Adipose tissue (tissue), 3 donors: Measurements from ENCODE around the gene SLC5A10. TPM values are rescaled to one million over a fixed set of nuclear protein-coding genes. Genes with fewer than 3 reads are reported as not detected.

Source experiments
- H3K27ac ChIP-seq: one replicate; pipeline ENCODE4 v1.5.1; 2013; ENCODE audit warnings: low read depth, low read length
- WGBS, 3 donors: extraction: QIAGEN DNeasy Blood & Tissue Kit; methylation state at CpG; one replicate each; pipeline ENCODE4 v1.1.7; 2013; 5-methylcytosine and 5-hydroxymethylcytosine counted together
- polyA plus RNA-seq, 3 donors: library from polyadenylated mRNA; stranded (reverse); fragments of 200-250 nt; gene quantifications; one replicate each; pipeline ENCODE4 v1.2.3, GENCODE V29; 2013
- donor health status: healthy with polysubstance abuse.
- donor health status: Bipolar disorder and iron deficiency.
- donor health status: healthy.

Gene SLC5A10
- polyA plus RNA-seq, 3 donors, result 0.03 to 0.16 (median 0.11) TPM

DNA sequence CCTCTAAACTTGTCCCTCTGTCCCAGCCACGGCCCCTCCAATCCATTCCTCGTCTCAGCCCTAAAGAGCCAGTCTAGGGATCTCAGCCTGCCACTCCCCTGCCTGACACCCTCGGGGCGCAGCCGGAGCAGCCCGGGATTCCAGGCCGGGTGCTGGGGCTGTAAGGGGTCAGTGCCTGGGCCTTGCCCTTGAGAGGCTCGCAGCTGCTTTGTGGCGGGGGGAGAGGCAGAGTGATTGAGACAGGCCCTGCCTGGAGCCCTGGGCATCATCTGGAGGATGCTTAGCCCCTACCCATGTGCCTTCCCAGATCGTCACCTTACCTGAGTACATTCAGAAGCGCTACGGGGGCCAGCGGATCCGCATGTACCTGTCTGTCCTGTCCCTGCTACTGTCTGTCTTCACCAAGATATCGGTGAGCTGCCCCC lies 8.3 kb downstream of the SLC5A10 start:
- no peak overlapping the region for H3K27ac ChIP-seq
- 84 to 92% (median 91%) methylated on average over 15 of the region's 15 CpGs for WGBS, 3 donors

DNA sequence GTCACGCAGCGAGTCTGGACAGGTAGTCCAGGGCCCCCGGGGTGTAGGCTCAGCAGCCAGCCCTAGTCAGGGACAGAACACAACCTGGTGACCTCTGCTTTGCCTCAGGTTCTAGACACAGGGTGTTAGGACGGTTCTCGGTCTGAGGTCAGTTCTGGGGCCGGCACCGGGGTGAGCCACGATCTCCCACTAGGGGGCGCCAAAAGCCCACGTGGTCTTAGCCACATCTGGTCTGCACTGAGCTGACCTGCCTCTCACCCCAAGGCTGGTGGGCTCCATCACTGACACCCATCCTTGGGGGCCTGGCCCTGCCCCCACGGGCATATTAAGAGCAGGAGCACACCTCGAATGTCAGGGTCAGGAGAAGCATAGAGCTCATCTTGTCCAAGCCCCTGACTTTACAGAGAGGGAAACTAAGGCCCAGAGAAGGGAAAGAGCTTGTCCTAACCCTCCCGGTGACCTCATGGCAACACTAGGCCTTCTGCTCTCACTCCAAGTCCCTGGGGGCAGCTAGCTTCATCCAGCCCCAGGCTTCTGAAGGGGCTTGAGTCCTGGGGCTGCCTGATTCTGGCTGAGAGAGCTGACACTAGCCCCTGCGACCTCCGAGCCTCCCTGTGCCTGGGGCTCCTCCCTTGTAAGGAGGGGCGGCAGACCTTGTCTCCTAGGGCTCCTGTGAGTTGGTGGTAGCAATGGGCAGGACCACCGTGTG lies 9.0 kb downstream of the SLC5A10 start:
- no peak overlapping the region for H3K27ac ChIP-seq
- WGBS, 3 donors, result 30 to 39% (median 38%) methylated on average over 17 of the region's 17 CpGs

DNA sequence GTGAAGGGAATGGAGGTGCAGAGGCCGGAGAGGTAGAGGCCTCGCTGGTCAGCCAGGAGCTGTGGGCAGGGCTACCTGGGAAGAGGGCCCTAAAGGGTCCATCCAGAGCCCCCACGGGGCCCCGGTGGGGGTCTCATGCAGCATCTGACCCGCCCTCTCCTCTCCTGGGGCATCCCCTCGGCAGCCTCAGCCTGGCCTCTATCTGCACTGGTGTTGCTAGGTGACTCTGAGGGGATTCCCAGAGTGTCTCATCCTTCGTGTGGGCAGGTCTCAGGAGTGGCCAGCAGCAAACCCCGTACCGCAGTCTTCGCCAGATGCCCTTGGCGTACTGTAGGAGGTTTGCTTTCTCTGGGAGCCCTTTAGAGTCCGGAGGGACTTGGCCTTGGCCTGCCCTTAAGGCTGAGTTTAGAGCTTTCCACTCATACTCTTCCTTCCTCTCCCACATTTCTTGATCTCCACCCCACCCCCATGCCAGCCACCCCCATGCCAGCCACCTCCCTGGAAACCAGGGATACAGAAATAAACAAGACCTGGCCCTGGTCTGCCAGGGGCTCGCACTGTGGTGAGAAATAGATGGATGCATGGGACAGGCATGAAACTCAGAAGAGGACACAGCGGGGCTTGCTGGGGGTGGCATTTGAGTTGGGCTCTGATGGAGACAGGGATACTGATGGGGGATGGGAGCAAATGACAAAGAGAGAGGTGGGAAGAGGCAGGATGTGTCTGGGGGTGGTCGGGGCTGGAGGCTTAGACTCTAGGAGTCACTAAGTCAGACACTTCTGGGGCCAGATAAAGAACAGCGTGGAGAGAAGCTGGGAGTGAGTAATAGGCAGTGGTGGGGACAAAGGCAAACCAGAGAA lies 9.9 kb downstream of the SLC5A10 start:
- 73 to 74% (median 73%) methylated on average over 13 to 16 of the region's 16 CpGs for WGBS, 3 donors
- H3K27ac ChIP-seq, result no peak overlapping the region

DNA sequence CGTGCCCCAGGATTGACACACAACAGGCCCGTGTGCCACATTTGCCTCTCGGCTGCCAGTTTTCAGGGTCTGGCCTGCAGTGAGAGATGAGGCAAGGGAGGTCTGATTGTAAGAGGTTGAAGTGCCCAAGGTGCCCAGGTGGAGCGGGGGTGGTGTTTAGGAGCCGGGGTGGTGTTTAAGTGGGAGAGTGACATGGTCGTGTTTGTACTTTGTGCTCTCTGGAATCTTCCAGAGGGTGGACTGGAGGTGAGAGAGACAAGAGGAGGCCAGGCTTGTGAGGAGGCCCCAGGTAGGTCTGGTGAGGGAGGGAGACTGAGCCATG lies 10.5 kb downstream of the SLC5A10 start:
- H3K27ac ChIP-seq, result no peak overlapping the region

DNA sequence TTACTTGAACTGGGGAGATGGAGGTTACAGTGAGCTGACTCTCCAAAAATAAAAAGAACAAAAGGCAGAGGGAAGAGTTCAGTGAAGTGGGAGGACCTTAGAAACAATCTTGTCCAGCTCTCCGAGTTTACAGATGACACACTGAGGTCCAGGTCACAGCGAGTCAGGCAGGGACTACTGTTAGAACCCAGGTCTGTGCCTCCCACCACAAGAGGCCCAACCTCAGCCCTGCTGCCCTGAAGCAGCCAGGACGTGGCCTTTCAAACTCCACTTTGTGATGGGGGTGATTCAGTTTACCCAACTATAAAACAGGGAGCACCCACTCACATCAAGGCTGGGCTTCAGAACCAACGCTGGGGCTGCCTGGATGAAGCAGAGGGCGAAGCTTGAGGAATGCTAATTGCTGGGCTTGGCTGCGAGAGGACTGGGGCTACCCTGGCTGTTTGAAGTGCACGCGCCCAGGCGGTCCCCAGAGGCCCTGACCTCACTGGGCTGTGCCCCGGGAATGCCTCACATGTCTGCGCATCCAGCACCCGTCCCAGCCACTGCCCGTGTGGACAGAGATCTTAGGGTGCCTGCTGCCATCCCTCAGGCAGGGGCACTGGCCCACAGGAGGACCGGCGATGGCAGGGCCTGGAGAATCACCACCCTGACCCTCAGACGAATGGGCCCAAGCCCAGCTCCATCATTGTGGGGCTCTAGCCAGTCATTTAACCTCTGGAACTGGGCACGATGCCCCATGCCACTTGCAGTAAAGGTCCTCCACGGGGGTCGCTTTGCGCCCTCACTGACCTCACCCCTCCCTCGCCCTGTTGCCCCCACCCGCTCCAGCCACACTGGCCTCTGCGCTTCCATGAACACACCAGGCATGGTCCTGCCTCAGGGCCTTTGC lies 11.4 kb downstream of the SLC5A10 start:
- 84 to 88% (median 85%) methylated on average over 23 of the region's 23 CpGs for WGBS, 3 donors
- no peak overlapping the region for H3K27ac ChIP-seq

More for the DNA sequence above, 10.5 kb downstream of the SLC5A10 start:
- WGBS, 3 donors, result 80 to 81% (median 81%) methylated on average over 6 of the region's 6 CpGs

DNA sequence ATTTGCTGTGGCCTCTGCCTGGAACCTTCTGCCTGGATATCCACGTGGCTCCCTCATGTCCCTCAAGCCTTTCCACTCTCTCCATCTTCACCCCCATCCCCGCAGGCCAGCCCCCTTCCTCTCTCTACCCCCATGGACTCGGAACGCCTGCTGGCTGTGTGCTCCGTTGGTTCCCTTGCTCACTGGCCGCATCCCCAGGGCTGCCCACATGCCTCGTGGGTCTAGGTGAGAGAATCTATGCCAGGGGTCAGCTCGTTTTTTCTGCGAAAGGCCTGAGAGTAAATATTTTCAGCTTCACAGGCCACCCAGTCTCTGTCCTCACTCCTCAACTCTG lies 12.0 kb downstream of the SLC5A10 start:
- H3K27ac ChIP-seq, result no peak overlapping the region
- WGBS, 3 donors, result 87 to 90% (median 88%) methylated on average over 9 of the region's 9 CpGs

DNA sequence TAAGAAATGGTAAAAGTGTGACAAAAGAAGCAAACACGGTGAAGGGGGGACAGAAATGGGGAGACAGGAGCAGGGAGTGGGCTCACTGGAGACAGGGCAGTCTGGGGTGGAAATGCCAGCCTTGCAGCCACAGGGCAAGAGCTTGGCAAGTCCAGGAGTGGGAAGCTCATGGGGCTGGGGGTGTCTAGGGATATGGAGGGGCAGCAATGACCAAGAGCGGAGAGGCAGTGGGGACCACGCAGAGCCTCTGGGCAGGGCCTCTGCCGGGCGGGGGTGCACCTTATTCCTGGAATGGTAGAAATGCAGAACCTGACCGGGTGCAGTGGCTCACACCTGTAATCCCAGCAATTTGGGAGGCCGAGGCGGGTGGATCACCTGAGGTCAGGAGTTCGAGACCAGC lies 12.6 kb downstream of the SLC5A10 start:
- H3K27ac ChIP-seq, result no peak overlapping the region
- WGBS, 3 donors, result 90 to 96% (median 93%) methylated on average over 9 of the region's 9 CpGs

DNA sequence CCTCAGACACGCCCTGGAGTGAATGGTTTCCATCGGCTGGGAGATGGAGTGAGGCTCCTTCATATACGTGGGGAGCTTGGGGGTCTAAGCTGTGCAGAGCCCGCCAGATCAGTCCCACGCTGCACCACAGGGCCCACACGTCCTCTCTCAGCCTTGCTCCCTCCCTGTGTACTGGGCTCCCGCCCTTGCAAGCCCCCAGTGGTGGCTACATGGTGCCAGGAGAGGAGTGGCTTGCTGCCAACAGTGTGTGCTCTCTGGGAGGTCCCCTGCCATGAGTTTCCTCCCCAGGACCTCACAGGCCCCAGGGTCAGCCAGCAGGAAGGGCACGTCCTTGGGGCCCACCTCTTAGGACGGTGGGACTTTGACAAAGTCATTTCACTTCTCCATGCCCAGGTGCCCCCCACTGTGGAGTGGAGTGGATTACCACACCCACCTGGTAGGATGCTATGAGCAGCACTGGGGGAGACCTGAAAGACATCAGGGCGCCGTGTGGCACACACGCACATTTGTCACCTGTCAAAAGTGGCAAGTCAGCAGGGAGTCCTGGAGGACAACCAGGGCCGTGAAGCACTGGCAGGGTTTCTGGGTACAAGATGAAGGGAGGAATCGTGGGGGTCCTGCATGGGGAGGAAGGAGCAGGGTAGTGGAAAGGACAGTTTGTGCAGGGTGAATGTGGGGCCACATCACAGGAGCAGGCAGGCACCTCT lies 13.7 kb downstream of the SLC5A10 start:
- 75 to 77% (median 76%) methylated on average over 14 of the region's 14 CpGs for whole genome bisulfite sequencing, 3 donors
- no peak overlapping the region for H3K27ac ChIP-seq

DNA sequence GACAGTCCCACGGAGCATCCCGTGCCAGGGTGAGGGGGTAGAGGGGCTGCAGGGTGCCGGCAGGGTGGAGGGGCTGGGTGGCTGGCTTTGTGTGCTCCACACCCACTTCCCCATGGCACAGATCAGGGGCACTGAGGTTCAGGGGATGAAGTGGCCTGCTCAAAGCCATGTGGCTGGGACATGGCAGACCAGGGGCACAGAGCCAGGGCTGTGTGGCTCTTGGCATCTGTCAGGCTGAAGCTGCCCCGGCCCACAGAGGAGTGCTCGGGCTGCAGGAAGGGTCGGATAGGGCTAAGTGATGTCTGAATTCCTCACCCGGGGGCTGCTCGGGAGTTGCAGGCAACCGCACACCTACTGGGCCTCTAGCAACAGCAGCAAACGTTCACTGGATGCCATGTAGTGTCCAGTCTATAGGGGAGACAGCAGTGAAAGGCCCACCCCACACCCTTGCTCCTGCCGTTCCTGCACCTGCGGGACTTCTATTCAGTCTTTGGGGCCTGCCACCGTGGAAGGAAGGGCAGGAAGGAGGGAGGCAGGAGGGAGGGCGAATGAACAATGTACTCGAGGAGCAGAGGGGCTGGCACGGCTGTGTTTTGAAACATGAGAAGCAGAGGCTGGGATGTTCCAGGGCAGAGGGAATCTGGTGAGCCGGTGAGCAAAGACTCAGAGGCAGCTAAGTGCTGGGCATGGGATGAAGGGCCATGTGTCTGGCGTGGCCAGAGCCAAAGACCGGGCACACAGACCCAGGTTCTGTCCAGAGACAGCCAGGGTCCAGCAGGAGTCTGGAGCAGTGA lies 15.1 kb downstream of the SLC5A10 start:
- H3K27ac ChIP-seq, result no peak overlapping the region
- WGBS, 3 donors, result 58 to 65% (median 62%) methylated on average over 19 of the region's 19 CpGs

DNA sequence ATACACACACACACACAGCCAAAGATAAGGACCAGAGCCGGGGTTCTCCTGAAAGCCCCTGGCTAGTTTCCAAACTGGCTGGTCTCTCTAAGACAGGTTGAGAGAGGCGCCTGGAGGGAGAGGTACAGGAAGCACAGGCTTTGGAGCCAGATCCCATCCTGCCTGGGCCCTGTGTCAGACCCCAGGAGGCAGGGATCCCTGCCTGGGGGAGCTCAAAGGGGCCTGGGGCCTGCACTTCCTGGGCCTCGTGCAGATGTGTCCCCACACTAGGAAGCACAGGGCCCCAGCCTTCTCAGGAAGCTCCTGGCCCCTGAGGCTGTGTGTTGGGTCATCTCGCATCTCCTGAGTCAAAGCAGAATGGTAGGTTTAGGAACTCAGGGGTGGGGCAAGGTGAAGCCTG lies 16.0 kb downstream of the SLC5A10 start:
- no peak overlapping the region for H3K27ac ChIP-seq
- 45 to 53% (median 46%) methylated on average over 4 of the region's 4 CpGs for WGBS, 3 donors

DNA sequence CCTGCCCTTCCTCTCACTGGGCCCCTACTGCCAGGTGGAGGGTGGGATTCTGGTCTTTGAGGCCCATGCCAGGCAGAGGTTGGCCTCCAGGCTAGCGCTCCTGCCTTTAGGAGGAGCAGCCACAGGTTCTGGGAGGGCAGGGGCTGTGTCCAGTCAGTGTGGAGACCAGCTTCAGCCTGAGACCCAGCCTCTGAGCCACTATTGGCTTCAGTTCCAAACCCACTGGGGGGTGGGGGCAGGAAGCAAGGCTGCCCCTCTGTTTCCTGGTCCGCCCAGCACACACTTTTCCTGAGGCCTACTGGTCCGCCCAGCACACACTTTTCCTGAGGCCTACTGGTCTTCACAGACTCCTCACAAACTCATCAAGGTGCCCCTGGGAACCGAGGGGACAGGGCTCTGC lies 16.4 kb downstream of the SLC5A10 start:
- H3K27ac ChIP-seq, result no peak overlapping the region

DNA sequence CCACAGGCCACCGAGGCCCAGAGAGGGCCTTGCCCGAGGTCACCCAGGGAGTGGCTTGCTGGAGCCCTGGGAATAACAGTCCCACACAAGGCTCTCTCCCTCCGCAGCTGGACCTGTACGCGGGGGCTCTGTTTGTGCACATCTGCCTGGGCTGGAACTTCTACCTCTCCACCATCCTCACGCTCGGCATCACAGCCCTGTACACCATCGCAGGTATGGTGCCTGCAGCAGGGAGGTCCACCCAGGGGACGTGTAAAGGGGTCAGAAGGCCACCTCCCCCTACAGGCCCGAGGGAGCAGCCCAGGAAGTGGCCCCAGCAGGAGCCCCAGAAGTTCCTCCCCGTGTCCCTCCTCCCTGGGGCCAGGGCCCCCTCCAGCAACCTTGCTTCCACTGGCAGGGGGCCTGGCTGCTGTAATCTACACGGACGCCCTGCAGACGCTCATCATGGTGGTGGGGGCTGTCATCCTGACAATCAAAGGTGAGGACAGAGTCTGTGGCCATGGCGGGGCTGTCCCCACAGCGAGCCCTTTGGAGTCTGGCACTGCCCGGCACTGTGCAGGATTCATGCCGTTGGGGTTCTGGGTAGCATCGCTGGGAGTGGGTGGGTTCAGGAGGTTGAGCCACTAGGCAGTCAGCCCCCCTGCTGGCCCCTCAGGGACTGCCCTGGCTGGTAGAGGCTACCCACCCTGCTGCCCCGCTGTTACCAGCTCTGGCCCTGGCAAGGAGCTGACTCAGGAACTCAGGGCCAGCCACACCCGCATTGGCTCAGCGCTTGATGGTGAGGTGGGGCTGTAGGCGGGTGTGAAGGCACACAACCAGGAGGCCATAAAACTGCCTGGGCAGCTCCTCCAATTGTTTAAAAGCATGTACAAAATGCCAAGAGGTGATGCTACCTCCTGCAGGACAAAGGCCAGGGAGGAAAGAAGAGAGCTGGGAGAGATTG lies 17.3 kb downstream of the SLC5A10 start:
- no peak overlapping the region for H3K27ac ChIP-seq

More for the DNA sequence above, 16.4 kb downstream of the SLC5A10 start:
- WGBS, 3 donors, result 51 to 73% (median 59%) methylated on average over 4 of the region's 4 CpGs

DNA sequence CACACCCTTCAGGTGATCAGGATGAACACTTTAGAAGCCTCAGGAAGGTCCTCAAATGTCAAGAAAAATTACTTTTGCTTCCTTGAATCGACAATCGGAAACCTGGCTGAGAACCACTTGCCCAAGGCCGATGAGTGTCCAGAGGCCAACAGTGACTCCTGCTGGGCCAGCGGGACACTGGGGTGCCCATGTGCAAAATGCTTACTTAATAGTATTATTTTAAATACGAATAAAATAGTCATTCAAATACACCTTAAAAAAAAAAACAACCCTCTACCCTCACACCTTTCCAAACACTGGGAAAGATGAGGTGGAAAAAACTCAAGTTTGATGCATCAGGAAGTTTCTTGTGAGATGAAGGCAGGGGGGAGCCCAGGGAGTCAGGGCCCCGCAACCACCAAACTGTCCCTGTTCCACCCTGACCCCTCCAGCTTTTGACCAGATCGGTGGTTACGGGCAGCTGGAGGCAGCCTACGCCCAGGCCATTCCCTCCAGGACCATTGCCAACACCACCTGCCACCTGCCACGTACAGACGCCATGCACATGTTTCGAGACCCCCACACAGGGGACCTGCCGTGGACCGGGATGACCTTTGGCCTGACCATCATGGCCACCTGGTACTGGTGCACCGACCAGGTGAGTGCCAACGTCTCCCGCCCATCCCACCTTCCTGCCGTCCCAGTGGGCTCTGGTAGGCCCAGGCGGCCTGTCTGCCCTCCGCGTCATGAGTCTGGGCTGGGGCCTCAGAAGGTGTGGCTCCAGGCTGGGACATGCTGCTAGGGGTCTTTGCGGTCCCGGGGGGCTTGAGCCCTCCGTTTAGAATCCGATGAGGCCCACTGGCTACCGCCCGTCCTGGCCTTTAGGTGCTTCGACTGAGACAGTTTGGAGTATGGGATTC lies 18.9 kb downstream of the SLC5A10 start:
- WGBS, 3 donors, result 90 to 94% (median 93%) methylated on average over 27 to 28 of the region's 28 CpGs

More for the DNA sequence above, 17.3 kb downstream of the SLC5A10 start:
- 56 to 80% (median 57%) methylated on average over 21 to 23 of the region's 23 CpGs for WGBS, 3 donors

DNA sequence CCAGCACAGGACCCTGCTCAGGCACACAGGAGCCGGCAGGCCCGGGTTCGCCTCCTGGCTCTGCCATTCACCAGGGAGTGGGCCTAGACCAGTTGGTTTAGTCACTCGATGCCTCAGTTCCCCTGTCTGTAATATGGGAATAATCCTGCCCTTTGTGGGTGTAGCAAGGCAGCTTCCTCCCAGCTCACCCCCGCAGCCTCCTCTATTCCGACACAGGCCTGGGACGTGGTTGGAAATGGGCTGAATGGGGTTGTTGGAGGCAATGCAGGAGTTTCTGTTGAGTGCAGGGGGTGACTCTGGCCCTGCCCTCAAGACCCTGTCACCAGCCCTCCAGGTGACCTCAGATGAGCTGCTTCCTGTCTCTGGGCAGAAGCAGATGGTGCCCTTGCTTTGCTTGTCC lies 19.8 kb downstream of the SLC5A10 start:
- WGBS, 3 donors, result 94 to 99% (median 97%) methylated on average over 7 of the region's 7 CpGs
- H3K27ac ChIP-seq, result no peak overlapping the region

More for the DNA sequence above, 18.9 kb downstream of the SLC5A10 start:
- no peak overlapping the region for H3K27ac ChIP-seq

DNA sequence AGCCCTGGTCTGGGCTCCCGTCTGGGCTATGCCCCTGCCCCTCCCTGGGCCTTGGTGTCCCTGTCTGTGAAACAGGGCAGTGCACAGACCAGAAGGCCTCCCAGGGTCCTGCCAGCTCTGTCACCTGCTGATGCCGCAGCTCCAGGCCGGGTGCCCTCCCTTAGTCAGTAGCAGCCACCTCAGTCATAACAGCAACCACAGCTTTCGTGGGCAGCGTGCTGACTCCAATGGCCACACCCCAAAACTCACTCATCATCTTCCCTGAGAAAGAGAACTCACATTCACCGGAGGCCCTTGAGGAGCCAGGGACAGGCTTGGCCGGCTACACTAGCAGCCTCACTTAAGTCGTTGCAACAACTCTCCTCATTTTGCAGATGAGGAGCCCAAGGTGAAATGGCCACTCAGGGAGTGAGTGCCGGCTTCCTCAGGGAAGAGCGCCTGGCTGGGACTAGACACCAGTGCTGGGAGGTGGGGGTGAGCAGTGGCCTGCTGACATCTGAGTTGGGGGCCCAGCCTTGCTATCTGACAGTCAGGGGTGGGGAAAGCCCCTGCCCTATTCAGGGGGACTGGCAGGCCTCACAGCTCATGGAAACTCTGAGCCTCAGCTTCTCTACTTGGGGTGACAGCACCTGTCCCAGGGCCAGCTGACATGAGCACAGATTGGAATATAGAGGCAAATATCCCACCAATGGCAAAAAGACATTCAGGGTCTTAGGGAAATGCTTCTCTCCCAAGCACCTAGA lies 22.6 kb downstream of the SLC5A10 start:
- WGBS, 3 donors, result 83 to 92% (median 90%) methylated on average over 10 of the region's 10 CpGs
- H3K27ac ChIP-seq, result no peak overlapping the region
